ENCODE results near the gene FAM222A. TPM values are rescaled to one million over a fixed set of nuclear protein-coding genes. Genes with fewer than 3 reads are reported as not detected.

Gene FAM222A
- total RNA-seq, 3 donors from 2014 or later = 1.7 to 4.4 (median 3.5) TPM

DNA sequence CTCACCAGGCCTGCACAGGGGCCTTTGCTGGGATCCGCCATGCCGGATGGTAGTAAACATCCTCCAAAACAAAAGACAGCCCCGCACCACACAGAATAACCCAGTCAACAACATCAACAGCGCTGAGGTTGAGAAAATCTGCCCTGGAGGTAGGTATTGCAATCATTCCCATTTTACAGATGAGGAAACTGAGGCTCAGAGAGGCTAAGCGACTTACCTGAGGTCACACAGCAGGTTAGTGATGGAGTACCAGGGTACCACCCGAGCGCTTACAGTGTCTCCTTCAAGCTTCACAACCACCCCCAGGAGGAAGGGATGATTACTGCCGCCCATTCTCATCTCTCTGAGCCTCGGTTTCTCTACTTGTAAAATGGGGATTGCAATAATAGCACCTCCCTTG lies 104.6 kb downstream of the FAM222A start:
- intact Hi-C loops (cut with DNase I, micrococcal nuclease) = no loop called here
- DNase-seq (no peak), ATAC-seq (no peak)
- Histone ChIP-seq H3K9me3 (no peaks in the 10 kb centered on the region), H3K36me3 (ENCODE audit: low read depth) (no peaks in the 10 kb centered on the region), H3K4me1 (ENCODE audit: low read depth) (no peaks in the 10 kb centered on the region), H3K4me3 (no peak overlapping the region)
- TF ChIP-seq, protein P1, sequence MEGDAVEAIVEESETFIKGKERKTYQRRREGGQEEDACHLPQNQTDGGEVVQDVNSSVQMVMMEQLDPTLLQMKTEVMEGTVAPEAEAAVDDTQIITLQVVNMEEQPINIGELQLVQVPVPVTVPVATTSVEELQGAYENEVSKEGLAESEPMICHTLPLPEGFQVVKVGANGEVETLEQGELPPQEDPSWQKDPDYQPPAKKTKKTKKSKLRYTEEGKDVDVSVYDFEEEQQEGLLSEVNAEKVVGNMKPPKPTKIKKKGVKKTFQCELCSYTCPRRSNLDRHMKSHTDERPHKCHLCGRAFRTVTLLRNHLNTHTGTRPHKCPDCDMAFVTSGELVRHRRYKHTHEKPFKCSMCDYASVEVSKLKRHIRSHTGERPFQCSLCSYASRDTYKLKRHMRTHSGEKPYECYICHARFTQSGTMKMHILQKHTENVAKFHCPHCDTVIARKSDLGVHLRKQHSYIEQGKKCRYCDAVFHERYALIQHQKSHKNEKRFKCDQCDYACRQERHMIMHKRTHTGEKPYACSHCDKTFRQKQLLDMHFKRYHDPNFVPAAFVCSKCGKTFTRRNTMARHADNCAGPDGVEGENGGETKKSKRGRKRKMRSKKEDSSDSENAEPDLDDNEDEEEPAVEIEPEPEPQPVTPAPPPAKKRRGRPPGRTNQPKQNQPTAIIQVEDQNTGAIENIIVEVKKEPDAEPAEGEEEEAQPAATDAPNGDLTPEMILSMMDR (IDR thresholded peaks at IDR 0.05) = no peak

DNA sequence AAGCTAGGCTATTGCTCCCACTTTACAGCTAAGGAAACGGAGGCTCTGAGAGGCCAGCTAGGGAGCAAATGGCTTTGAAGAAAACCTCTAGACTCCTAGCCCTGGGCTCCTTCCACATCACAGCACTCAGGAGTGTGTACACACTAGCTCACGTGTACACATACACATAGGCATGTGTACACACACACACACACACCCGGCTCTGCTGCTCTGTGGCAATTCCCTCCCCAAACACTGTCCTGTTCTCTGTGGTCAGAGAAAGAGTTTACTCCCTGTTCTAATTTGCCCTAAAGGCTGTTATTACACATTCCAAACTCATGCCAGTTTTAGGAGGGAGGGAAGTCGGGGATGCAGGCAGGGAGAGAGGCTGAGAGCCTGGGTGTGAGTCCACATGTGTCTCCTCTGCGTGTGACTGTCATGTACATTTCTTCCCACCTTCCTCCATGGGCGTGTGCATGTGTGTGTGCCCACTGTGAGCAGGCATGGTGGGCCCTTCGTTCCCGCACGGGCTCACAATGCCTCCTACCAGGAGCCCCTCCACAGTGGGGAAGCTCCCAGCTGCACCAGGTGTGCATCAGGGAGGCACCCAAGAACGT lies 105.4 kb downstream of the FAM222A start:
- DNase-seq (no peak), ATAC-seq (no peak)
- TF ChIP-seq, protein P1 (IDR thresholded peaks at IDR 0.05) = no peak
- no peak overlapping the region for H3K4me3 ChIP-seq
- no peaks in the 10 kb centered on the region for H3K4me1 ChIP-seq (ENCODE audit: low read depth)
- no peaks in the 10 kb centered on the region for H3K36me3 ChIP-seq (ENCODE audit: low read depth)
- intact Hi-C loops (cut with DNase I, micrococcal nuclease) = no loop called here
- H3K9me3 ChIP-seq = no peaks in the 10 kb centered on the region

Other genes with a start within 250 kb of the FAM222A start
- 10 to 100 TPM; 81.1 to 86.3 (median 86.0) TPM for gene KCTD10, start 236.5 kb upstream of the FAM222A start, total RNA-seq
- 10 to 100 TPM; 52.5 to 62.3 (median 54.6) TPM for gene UBE3B, start 236.2 kb upstream of the FAM222A start, total RNA-seq
- gene MMAB, start 140.3 kb upstream of the FAM222A start, total RNA-seq = 10 to 100 TPM; 29.9 to 45.5 (median 42.0) TPM
- gene MVK, start 140.0 kb upstream of the FAM222A start, total RNA-seq = 10 to 100 TPM; 18.9 to 30.0 (median 29.8) TPM
- under 1 TPM; 0.43 to 0.92 (median 0.48) TPM for gene TRPV4, start 119.6 kb downstream of the FAM222A start, total RNA-seq
- 100 to 1,000 TPM in 1 of 3 donors, 10 to 100 TPM in 2; 58.8 to 101 (median 98.9) TPM for gene GLTP, start 166.7 kb downstream of the FAM222A start, total RNA-seq
- 10 to 100 TPM; 24.7 to 27.8 (median 24.9) TPM for gene TCHP, start 186.4 kb downstream of the FAM222A start, total RNA-seq

Data from mucosa of descending colon (tissue), 3 donors.